Measurements from ENCODE around the gene NUPR1.
A peak's percentile ranks its signal among the peaks of the same experiment; 100 is the strongest.
"Not testable (repeated sequence)": the region's sequence is repeated elsewhere in the genome, so short reads cannot be mapped to it uniquely, and the experiment has no call there.

The NUPR1 gene

DNA sequence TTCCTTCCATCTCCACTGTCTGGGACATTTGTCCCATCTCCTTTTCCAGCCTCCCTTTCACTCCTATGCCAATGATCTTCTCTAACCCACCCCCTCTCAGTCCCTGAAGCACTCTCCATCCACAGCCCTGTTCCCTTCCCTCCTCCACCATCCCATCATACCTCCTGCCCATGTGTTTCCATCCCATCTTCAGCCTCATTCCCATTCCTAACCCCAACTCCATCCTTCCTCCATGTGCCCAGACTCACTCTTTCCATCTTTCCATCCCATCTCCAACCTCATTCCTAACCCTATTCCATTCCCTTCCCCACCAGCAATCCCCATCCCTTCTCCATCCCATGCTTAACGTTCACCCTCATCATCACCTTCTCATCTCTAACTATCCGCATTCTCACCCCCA, 36.5 kb downstream of the NUPR1 start:
- DNase-seq (no peak), ATAC-seq (replicated peaks) (no peak)
- H3K27ac Mint-ChIP-seq: no peak overlapping the region
- no peaks in the 10 kb centered on the region for H3K9me3 Mint-ChIP-seq
- peaks cover 0 to 3% of the 10 kb centered on the region in 2 donors for H3K27me3 Mint-ChIP-seq
- no peak overlapping the region for H3K4me3 Mint-ChIP-seq
- H3K36me3 Mint-ChIP-seq: peaks cover 3 to 13% of the 10 kb centered on the region in 2 donors
- H3K4me1 Mint-ChIP-seq: peaks cover 14 to 21% of the 10 kb centered on the region in 2 donors

- Mint-ChIP-seq H3K27ac (no peak overlapping the region), H3K4me1 (peaks cover 14 to 20% of the 10 kb centered on the region in 2 donors), H3K27me3 (peaks cover 0 to 3% of the 10 kb centered on the region in 2 donors), H3K4me3 (no peak overlapping the region), H3K36me3 (peaks cover 9 to 20% of the 10 kb centered on the region in 2 donors), H3K9me3 (no peaks in the 10 kb centered on the region)
- DNase-seq (no peak), ATAC-seq (replicated peaks) (no peak)
Measured at GRCh38 chr16:28501258-28502232, 37.2 kb downstream of the NUPR1 start.

DNA sequence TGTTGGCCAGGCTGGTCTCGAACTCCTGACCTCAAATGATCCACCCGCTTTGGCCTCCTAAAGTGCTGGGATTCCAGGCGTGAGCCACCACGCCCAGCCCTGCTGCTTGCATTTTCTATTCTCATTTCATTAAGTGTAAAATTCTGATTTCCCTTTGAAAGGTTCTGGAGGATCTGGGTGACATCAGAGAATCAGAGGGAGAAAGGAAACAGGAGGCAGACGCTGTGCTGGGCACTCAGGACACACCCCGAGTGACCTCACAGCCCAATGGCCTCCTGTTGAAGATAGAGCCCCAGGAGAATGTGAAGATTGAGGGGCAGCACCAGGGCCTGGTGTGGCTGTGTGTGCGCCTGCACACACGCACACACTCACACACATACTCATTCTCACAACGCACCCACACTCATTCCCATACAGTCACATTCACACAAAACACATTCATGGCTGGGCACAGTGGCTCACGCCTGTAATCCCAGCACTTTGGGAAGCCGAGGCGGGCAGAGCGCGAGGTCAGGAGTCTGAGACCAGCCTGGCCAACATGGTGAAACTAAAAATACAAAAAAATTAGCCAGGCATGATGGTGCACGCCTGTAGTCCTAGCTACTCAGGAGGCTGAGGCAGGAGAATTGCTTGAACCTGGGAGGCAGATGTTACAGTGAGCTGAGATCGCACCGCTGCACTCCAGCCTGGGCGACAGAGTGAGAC, 38.1 kb downstream of the NUPR1 start:
- H3K4me3 Mint-ChIP-seq: not testable (repeated sequence)

DNA sequence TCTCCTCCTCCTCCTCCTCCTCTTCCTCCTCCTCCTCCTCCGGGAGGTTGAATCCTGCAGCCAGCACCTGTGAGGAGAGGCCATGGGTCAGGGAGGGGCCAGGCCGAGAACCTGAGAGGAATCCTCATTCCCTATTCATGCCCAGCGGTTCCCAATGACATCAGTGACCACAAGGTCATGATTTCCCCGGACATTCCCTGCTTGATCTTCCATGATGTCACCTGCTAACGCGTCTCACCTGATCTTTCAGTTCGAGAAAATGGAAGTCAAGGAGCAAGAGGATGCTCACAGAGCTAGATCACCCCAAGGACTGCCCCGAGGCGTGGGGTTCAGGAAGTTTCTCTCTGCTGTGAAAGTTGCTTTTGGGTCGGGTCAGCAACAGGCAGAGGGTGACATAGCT, 38.9 kb downstream of the NUPR1 start:
- ATAC-seq (replicated peaks) (no peak), DNase-seq (no peak)

More for the DNA sequence above, 38.1 kb downstream of the NUPR1 start:
- peak in 1 of 2 donors; percentile 36 for ATAC-seq (replicated peaks)
- H3K4me1 Mint-ChIP-seq: peaks cover 20 to 25% of the 10 kb centered on the region in 2 donors
- H3K36me3 Mint-ChIP-seq: peaks cover 9 to 25% of the 10 kb centered on the region in 2 donors
- not testable (repeated sequence) for H3K9me3 Mint-ChIP-seq, H3K27ac Mint-ChIP-seq, DNase-seq, H3K27me3 Mint-ChIP-seq

GRCh38 chr16:28498666-28499381, 40.0 kb downstream of the NUPR1 start:
- Mint-ChIP-seq H3K27ac (no peak overlapping the region), H3K4me1 (peaks cover 38 to 43% of the 10 kb centered on the region in 2 donors), H3K4me3 (no peak overlapping the region), H3K36me3 (peaks cover 9 to 25% of the 10 kb centered on the region in 2 donors), H3K9me3 (no peaks in the 10 kb centered on the region), H3K27me3 (no peaks in the 10 kb centered on the region)
- ATAC-seq (replicated peaks) (no peak), DNase-seq (no peak)

More for the DNA sequence above, 38.9 kb downstream of the NUPR1 start:
- no peaks in the 10 kb centered on the region for H3K9me3 Mint-ChIP-seq
- H3K4me1 Mint-ChIP-seq: peaks cover 28 to 33% of the 10 kb centered on the region in 2 donors
- H3K27ac Mint-ChIP-seq: no peak overlapping the region
- H3K4me3 Mint-ChIP-seq: no peak overlapping the region
- no peaks in the 10 kb centered on the region for H3K27me3 Mint-ChIP-seq
- H3K36me3 Mint-ChIP-seq: peaks cover 9 to 25% of the 10 kb centered on the region in 2 donors

DNA sequence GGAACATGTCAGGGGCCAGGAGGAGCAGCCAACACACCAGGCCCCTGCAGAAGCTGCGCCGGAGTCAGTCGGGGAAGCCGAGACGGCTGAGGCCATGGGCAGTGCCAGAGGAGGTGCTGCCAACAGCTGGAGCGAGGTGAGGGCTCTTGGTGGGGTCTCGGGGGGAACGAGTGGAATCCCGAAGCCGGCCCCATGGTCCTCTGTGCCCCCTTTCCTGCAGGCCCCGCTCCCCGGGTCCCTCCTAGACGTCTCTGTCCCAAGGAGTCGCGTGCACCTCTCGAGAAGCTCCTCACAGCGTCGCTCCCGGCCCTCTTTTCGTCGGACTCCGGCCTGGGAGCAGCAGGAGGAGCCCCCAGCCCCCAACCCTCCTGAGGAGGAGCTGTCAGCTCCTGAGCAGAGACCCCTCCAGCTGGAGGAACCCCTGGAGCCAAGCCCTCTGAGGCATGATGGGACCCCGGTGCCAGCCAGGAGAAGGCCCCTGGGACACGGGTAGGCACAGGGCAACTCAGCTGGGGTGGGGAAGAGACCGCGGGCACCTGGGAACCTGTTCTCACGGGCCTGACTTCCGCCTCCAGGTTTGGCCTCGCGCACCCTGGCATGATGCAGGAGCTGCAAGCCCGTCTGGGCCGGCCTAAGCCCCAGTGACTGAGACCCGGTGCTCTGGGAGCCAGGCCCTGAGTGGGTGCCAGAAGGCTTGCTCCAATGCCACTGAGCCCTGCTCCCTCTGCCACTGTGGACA, 40.7 kb downstream of the NUPR1 start:
- no peak for DNase-seq
- Mint-ChIP-seq H3K4me3 (no peak overlapping the region), H3K27me3 (no peaks in the 10 kb centered on the region), H3K27ac (peak overlapping the region; percentile 56), H3K36me3 (peaks cover 9 to 25% of the 10 kb centered on the region in 2 donors), H3K4me1 (peaks cover 46 to 49% of the 10 kb centered on the region in 2 donors), H3K9me3 (no peaks in the 10 kb centered on the region)
- ATAC-seq (replicated peaks): no peak

GRCh38 chr16:28497386-28497785, 41.4 kb downstream of the NUPR1 start:
- no peak for DNase-seq
- H3K4me3 Mint-ChIP-seq: no peak overlapping the region
- H3K27ac Mint-ChIP-seq: peak overlapping the region; percentile 56
- no peak for ATAC-seq (replicated peaks)
- H3K9me3 Mint-ChIP-seq: no peaks in the 10 kb centered on the region
- H3K4me1 Mint-ChIP-seq: peaks cover 50% of the 10 kb centered on the region in 2 donors
- H3K36me3 Mint-ChIP-seq: peaks cover 9 to 25% of the 10 kb centered on the region in 2 donors
- no peaks in the 10 kb centered on the region for H3K27me3 Mint-ChIP-seq

- Mint-ChIP-seq H3K36me3 (peaks cover 9 to 25% of the 10 kb centered on the region in 2 donors), H3K4me3 (no peak overlapping the region), H3K9me3 (no peaks in the 10 kb centered on the region), H3K4me1 (peaks cover 50% of the 10 kb centered on the region in 2 donors), H3K27me3 (no peaks in the 10 kb centered on the region), H3K27ac (peak overlapping the region; percentile 10)
- ATAC-seq (replicated peaks): no peak
- DNase-seq: no peak
Measured at GRCh38 chr16:28496844-28497243, 41.9 kb downstream of the NUPR1 start.

- no peak for ATAC-seq (replicated peaks)
- peaks cover 50 to 55% of the 10 kb centered on the region in 2 donors for H3K4me1 Mint-ChIP-seq
- peak overlapping the region; percentile 96 for H3K27ac Mint-ChIP-seq
- no peak for DNase-seq
- H3K36me3 Mint-ChIP-seq: peaks cover 9 to 25% of the 10 kb centered on the region in 2 donors
- H3K27me3 Mint-ChIP-seq: no peaks in the 10 kb centered on the region
- H3K4me3 Mint-ChIP-seq: peak overlapping the region; percentile 91 to 99
- H3K9me3 Mint-ChIP-seq: no peaks in the 10 kb centered on the region
Measured at GRCh38 chr16:28495795-28496749, 42.7 kb downstream of the NUPR1 start.

- no peaks in the 10 kb centered on the region for H3K9me3 Mint-ChIP-seq
- H3K27ac Mint-ChIP-seq: peak overlapping the region; percentile 96
- peak overlapping the region; percentile 91 to 99 for H3K4me3 Mint-ChIP-seq
- H3K4me1 Mint-ChIP-seq: peaks cover 50 to 51% of the 10 kb centered on the region in 2 donors
- H3K27me3 Mint-ChIP-seq: no peaks in the 10 kb centered on the region
- DNase-seq: no peak
- H3K36me3 Mint-ChIP-seq: peaks cover 9 to 25% of the 10 kb centered on the region in 2 donors
- no peak for ATAC-seq (replicated peaks)
Measured at GRCh38 chr16:28495098-28495793, 43.5 kb downstream of the NUPR1 start.

DNA sequence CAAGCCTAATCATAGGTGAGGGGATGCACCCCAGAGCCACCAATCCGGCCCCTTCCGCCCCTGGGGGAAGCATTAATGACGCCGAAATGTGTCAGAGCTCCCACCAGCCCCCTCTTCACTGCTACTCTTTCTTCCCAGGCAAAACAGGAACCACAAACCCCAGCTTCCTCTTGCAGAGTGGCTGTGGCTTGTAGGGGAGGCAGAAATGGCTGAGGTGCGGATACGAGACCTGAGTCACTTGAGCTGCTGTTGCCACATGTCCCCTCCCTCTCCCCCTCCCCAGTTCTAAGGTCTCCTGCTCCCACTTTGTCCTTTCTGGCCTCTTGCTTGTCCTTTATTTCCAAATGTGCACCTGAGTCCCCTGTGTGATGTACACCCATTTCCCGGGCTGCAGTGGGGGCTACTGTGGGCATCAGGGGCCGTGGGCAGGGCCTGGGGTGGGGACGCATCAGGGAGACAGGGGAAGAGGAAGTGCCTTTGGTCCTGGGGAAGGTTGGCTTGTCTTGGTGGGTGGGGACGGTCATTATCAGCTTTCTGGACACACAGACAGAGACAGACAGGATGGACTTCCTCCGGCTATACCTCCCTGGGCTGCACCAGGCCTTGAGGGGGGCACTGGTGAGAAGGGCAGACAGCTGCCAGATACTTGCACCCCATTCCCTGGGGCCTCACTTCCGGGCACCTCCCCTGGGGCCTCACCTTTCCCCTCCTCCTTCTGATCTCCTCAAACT, 44.5 kb downstream of the NUPR1 start, which contains the start of gene APOBR:
Gene APOBR (plus strand): TSS at position 523 of the 731 bp plus-strand sequence. CDS start 39 bp downstream, at position 562.
- H3K27me3 Mint-ChIP-seq: no peaks in the 10 kb centered on the region
- peak; percentile 88 for DNase-seq
- ATAC-seq (replicated peaks): peak; percentile 78 to 81
- no peaks in the 10 kb centered on the region for H3K9me3 Mint-ChIP-seq
- H3K36me3 Mint-ChIP-seq: peaks cover 16 to 24% of the 10 kb centered on the region in 2 donors
- H3K4me3 Mint-ChIP-seq: peak within 1 kb of the TSS; percentile 91 to 99
- H3K27ac Mint-ChIP-seq: peak within 1 kb of the TSS; percentile 96
- H3K4me1 Mint-ChIP-seq: peaks cover 48 to 53% of the 10 kb centered on the region in 2 donors
